Measurements from ENCODE around the gene COA4.

COA4 gene

GRCh38 chr11:73869332-73869949, 7.2 kb downstream of the COA4 start:
- Histone ChIP-seq H3K4me3 (ENCODE audit: insufficient read depth, low read depth, low read length) (no peak overlapping the region), H3K27ac (ENCODE audit: insufficient read depth, low read depth, low read length, poor library complexity, severe bottlenecking) (no peak overlapping the region), H3K27me3 (ENCODE audit: control insufficient read depth, insufficient read depth, low read length, poor library complexity, severe bottlenecking) (no peaks in the 10 kb centered on the region), H3K36me3 (ENCODE audit: control insufficient read depth, insufficient read depth, low read length) (peaks cover 29% of the 10 kb centered on the region), H3K4me1 (ENCODE audit: control insufficient read depth, insufficient read depth, low read length) (peaks cover 4% of the 10 kb centered on the region), H3K9me3 (ENCODE audit: control insufficient read depth, low read length) (no peaks in the 10 kb centered on the region)
- WGBS, 2 experiments, result 89 to 100% methylated on average over 1 of the region's 1 CpG

- Histone ChIP-seq H3K4me3 (ENCODE audit: insufficient read depth, low read depth, low read length) (no peak overlapping the region), H3K27ac (ENCODE audit: insufficient read depth, low read depth, low read length, poor library complexity, severe bottlenecking) (no peak overlapping the region), H3K9me3 (ENCODE audit: control insufficient read depth, low read length) (no peaks in the 10 kb centered on the region), H3K36me3 (ENCODE audit: control insufficient read depth, insufficient read depth, low read length) (peaks cover 5% of the 10 kb centered on the region), H3K4me1 (ENCODE audit: control insufficient read depth, insufficient read depth, low read length) (peaks cover 4% of the 10 kb centered on the region), H3K27me3 (ENCODE audit: control insufficient read depth, insufficient read depth, low read length, poor library complexity, severe bottlenecking) (no peaks in the 10 kb centered on the region)
- 84 to 88% methylated on average over 2 of the region's 2 CpGs for WGBS, 2 experiments
Measured at GRCh38 chr11:73866586-73866996, 10.1 kb downstream of the COA4 start.

GRCh38 chr11:73866095-73866579, 10.5 kb downstream of the COA4 start:
- no peaks in the 10 kb centered on the region for H3K27me3 ChIP-seq (ENCODE audit: control insufficient read depth, insufficient read depth, low read length, poor library complexity, severe bottlenecking)

DNA sequence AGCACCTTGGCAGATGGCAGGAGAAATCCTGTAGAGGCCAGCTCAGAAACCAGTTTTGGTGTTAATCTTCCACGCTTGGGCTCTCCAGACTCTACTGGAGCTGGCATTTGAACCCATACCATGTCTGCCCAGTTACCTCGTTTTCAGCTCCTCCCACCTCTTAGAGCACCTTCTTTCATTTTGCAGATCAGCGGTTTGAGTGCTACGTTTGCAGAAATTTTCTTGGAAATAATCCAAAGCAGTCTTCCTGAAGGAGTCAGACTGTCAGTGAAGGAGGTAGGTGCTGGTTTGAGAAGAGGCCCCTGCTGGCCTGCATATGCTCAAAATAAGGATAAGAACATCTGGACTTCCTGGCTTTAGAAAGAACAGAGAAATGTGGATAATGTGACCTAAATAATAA, 13.7 kb downstream of the COA4 start:
- Histone ChIP-seq H3K4me1 (ENCODE audit: control insufficient read depth, insufficient read depth, low read length) (no peaks in the 10 kb centered on the region), H3K36me3 (ENCODE audit: control insufficient read depth, insufficient read depth, low read length) (no peaks in the 10 kb centered on the region), H3K27ac (ENCODE audit: insufficient read depth, low read depth, low read length, poor library complexity, severe bottlenecking) (no peak overlapping the region), H3K4me3 (ENCODE audit: insufficient read depth, low read depth, low read length) (no peak overlapping the region), H3K27me3 (ENCODE audit: control insufficient read depth, insufficient read depth, low read length, poor library complexity, severe bottlenecking) (no peaks in the 10 kb centered on the region), H3K9me3 (ENCODE audit: control insufficient read depth, low read length) (no peaks in the 10 kb centered on the region)
- 91 to 93% methylated on average over 4 of the region's 4 CpGs for WGBS, 2 experiments

More at GRCh38 chr11:73866095-73866579, 10.5 kb downstream of the COA4 start:
- H3K4me1 ChIP-seq (ENCODE audit: control insufficient read depth, insufficient read depth, low read length), result peaks cover 4% of the 10 kb centered on the region
- 85 to 95% methylated on average over 5 of the region's 5 CpGs for WGBS, 2 experiments
- no peaks in the 10 kb centered on the region for H3K9me3 ChIP-seq (ENCODE audit: control insufficient read depth, low read length)
- peaks cover under 1% of the 10 kb centered on the region for H3K36me3 ChIP-seq (ENCODE audit: control insufficient read depth, insufficient read depth, low read length)
- no peak overlapping the region for H3K27ac ChIP-seq (ENCODE audit: insufficient read depth, low read depth, low read length, poor library complexity, severe bottlenecking)
- H3K4me3 ChIP-seq (ENCODE audit: insufficient read depth, low read depth, low read length), result no peak overlapping the region

- H3K27me3 ChIP-seq (ENCODE audit: control insufficient read depth, insufficient read depth, low read length, poor library complexity, severe bottlenecking), result no peaks in the 10 kb centered on the region
- H3K4me3 ChIP-seq (ENCODE audit: insufficient read depth, low read depth, low read length), result no peak overlapping the region
- no peaks in the 10 kb centered on the region for H3K9me3 ChIP-seq (ENCODE audit: control insufficient read depth, low read length)
- H3K27ac ChIP-seq (ENCODE audit: insufficient read depth, low read depth, low read length, poor library complexity, severe bottlenecking), result no peak overlapping the region
- WGBS, 2 experiments, result 76 to 93% methylated on average over 2 of the region's 2 CpGs
- H3K4me1 ChIP-seq (ENCODE audit: control insufficient read depth, insufficient read depth, low read length), result no peaks in the 10 kb centered on the region
- no peaks in the 10 kb centered on the region for H3K36me3 ChIP-seq (ENCODE audit: control insufficient read depth, insufficient read depth, low read length)
Measured at GRCh38 chr11:73860202-73860601, 16.4 kb downstream of the COA4 start.

DNA sequence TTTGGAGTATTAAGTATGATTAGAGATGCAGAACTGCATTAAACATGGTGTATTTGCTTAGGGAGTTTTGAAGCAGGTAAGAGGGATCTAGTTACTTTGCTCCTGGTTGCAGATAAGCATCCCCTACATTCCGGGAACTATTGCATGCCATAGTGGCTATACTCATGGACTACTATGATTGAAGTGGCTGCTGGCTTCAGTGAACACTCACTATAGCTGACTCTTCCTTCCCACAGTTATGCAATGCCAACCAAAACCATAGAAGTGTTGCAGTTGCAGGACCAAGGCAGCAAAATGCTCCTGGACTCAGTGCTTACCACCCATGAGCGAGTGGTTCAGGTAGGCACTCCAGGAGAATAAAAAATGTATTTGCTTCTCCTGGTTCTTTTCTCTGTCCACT, 17.0 kb downstream of the COA4 start:
- WGBS, 2 experiments, result 87 to 94% methylated on average over 2 of the region's 2 CpGs
- Histone ChIP-seq H3K27me3 (ENCODE audit: control insufficient read depth, insufficient read depth, low read length, poor library complexity, severe bottlenecking) (no peaks in the 10 kb centered on the region), H3K4me3 (ENCODE audit: insufficient read depth, low read depth, low read length) (no peak overlapping the region), H3K36me3 (ENCODE audit: control insufficient read depth, insufficient read depth, low read length) (no peaks in the 10 kb centered on the region), H3K4me1 (ENCODE audit: control insufficient read depth, insufficient read depth, low read length) (no peaks in the 10 kb centered on the region), H3K27ac (ENCODE audit: insufficient read depth, low read depth, low read length, poor library complexity, severe bottlenecking) (no peak overlapping the region), H3K9me3 (ENCODE audit: control insufficient read depth, low read length) (no peaks in the 10 kb centered on the region)

DNA sequence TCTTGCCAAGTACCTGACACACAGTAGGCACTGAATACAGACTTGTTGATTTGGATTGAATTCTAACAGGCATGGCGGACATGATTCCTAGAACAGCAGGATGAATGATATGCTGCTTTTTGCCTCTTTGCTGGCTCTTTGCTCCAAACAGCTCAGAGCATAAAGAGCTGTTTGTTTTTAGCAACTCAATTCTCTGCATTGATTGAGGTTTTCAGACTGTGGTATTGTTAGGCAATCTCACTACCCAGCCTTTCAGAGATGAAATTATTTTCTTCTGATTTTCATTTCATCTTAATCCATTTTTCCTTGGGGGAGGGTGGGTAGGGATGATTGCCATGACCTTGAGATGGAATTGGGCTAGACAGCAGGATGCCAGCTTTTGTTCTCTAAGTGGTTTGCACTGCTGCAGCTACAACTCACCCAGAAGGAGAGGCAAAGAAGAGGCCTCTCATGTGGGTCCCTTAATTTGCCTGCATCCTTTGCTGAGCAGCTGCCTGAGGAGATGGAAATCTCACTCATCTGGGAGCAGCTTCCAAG, 20.5 kb downstream of the COA4 start:
- H3K27ac ChIP-seq (ENCODE audit: insufficient read depth, low read depth, low read length, poor library complexity, severe bottlenecking), result no peak overlapping the region

GRCh38 chr11:73854680-73855079, 22.0 kb downstream of the COA4 start:
- Histone ChIP-seq H3K27ac (ENCODE audit: insufficient read depth, low read depth, low read length, poor library complexity, severe bottlenecking) (no peak overlapping the region), H3K4me3 (ENCODE audit: insufficient read depth, low read depth, low read length) (no peak overlapping the region), H3K36me3 (ENCODE audit: control insufficient read depth, insufficient read depth, low read length) (no peaks in the 10 kb centered on the region), H3K4me1 (ENCODE audit: control insufficient read depth, insufficient read depth, low read length) (no peaks in the 10 kb centered on the region), H3K9me3 (ENCODE audit: control insufficient read depth, low read length) (no peaks in the 10 kb centered on the region), H3K27me3 (ENCODE audit: control insufficient read depth, insufficient read depth, low read length, poor library complexity, severe bottlenecking) (no peaks in the 10 kb centered on the region)
- 90 to 94% methylated on average over 1 of the region's 1 CpG for WGBS, 2 experiments

More for the DNA sequence above, 20.5 kb downstream of the COA4 start:
- Histone ChIP-seq H3K4me3 (ENCODE audit: insufficient read depth, low read depth, low read length) (no peak overlapping the region), H3K9me3 (ENCODE audit: control insufficient read depth, low read length) (no peaks in the 10 kb centered on the region), H3K36me3 (ENCODE audit: control insufficient read depth, insufficient read depth, low read length) (no peaks in the 10 kb centered on the region), H3K4me1 (ENCODE audit: control insufficient read depth, insufficient read depth, low read length) (no peaks in the 10 kb centered on the region), H3K27me3 (ENCODE audit: control insufficient read depth, insufficient read depth, low read length, poor library complexity, severe bottlenecking) (no peaks in the 10 kb centered on the region)
- 85 to 93% methylated on average over 1 of the region's 1 CpG for WGBS, 2 experiments

GRCh38 chr11:73852049-73852448, 24.6 kb downstream of the COA4 start:
- Histone ChIP-seq H3K36me3 (ENCODE audit: control insufficient read depth, insufficient read depth, low read length) (no peaks in the 10 kb centered on the region), H3K4me1 (ENCODE audit: control insufficient read depth, insufficient read depth, low read length) (no peaks in the 10 kb centered on the region), H3K4me3 (ENCODE audit: insufficient read depth, low read depth, low read length) (no peak overlapping the region), H3K27ac (ENCODE audit: insufficient read depth, low read depth, low read length, poor library complexity, severe bottlenecking) (no peak overlapping the region), H3K27me3 (ENCODE audit: control insufficient read depth, insufficient read depth, low read length, poor library complexity, severe bottlenecking) (no peaks in the 10 kb centered on the region), H3K9me3 (ENCODE audit: control insufficient read depth, low read length) (no peaks in the 10 kb centered on the region)
- WGBS, 2 experiments, result 93 to 96% methylated on average over 3 of the region's 3 CpGs

GRCh38 chr11:73851046-73851764, 25.4 kb downstream of the COA4 start:
- 66 to 87% methylated on average over 2 to 3 of the region's 3 CpGs for WGBS, 2 experiments
- H3K27ac ChIP-seq (ENCODE audit: insufficient read depth, low read depth, low read length, poor library complexity, severe bottlenecking), result no peak overlapping the region
- H3K9me3 ChIP-seq (ENCODE audit: control insufficient read depth, low read length), result no peaks in the 10 kb centered on the region
- no peaks in the 10 kb centered on the region for H3K36me3 ChIP-seq (ENCODE audit: control insufficient read depth, insufficient read depth, low read length)
- H3K4me1 ChIP-seq (ENCODE audit: control insufficient read depth, insufficient read depth, low read length), result no peaks in the 10 kb centered on the region
- H3K27me3 ChIP-seq (ENCODE audit: control insufficient read depth, insufficient read depth, low read length, poor library complexity, severe bottlenecking), result no peaks in the 10 kb centered on the region
- H3K4me3 ChIP-seq (ENCODE audit: insufficient read depth, low read depth, low read length), result no peak overlapping the region

All from ectodermal cell (in vitro differentiated cells).